A673 (cell line): ENCODE results near the gene ITPR2. TPM values are rescaled to one million over a fixed set of nuclear protein-coding genes. Genes with fewer than 3 reads are reported as not detected.
A peak's percentile ranks its signal among the peaks of the same experiment; 100 is the strongest.

Experiments
- BruUV-seq: library from RNA; stranded (reverse); fragments of 400-500 nt; replicated peaks from 2 replicates; lab custom pipeline; 2021; lab: Mats Ljungman, UMichigan
- CTCF ChIA-PET: fragments of 300-600 bp; sonication (Branson Sonifier 250); formaldehyde crosslinking; loops from one replicate; lab custom pipeline; 2022; ENCODE audit warnings: antibody characterized with exemption; lab: Charles Lee
- POLR2A ChIA-PET: fragments of 300-600 bp; sonication (Branson Sonifier 250); formaldehyde crosslinking; loops from one replicate; lab custom pipeline; 2022; ENCODE audit warnings: antibody characterized with exemption; ENCODE audit not compliant: low non-redundant PET; lab: Charles Lee
- DNase-seq: peaks from one replicate; pipeline ENCODE4 v3.0.0-alpha.2; 2015; ENCODE audit warnings: low spot score
- H3K27ac ChIP-seq: fragments of 200-600 bp; sonication (generic); 2 replicates; pipeline ENCODE4 v1.5.1; 2016; ENCODE audit warnings: mixed run types, low read depth, mild to moderate bottlenecking, mixed read lengths, antibody characterized with exemption, low read length; ENCODE audit not compliant: poor library complexity, severe bottlenecking
- H3K27me3 ChIP-seq: fragments of 200-600 bp; sonication (generic); replicated peaks from 2 replicates; pipeline ENCODE4 v1.6.1; 2017; ENCODE audit warnings: mixed run types, low read depth, mild to moderate bottlenecking, mixed read lengths, antibody characterized with exemption, low read length; ENCODE audit not compliant: insufficient read depth, poor library complexity
- H3K36me3 ChIP-seq: fragments of 200-600 bp; sonication (generic); 2 replicates; pipeline ENCODE4 v1.6.1; 2016; ENCODE audit warnings: mixed run types, mild to moderate bottlenecking, mixed read lengths, antibody characterized with exemption, low read length; ENCODE audit not compliant: insufficient read depth, poor library complexity, severe bottlenecking
- H3K4me1 ChIP-seq: fragments of 200-600 bp; sonication (generic); 2 replicates; pipeline ENCODE4 v1.6.1; 2017; ENCODE audit warnings: mixed run types, mild to moderate bottlenecking, mixed read lengths, antibody characterized with exemption, low read length; ENCODE audit not compliant: insufficient read depth, poor library complexity, severe bottlenecking
- H3K4me3 ChIP-seq: fragments of 200-600 bp; sonication (generic); 2 replicates; pipeline ENCODE4 v1.5.1; 2016; ENCODE audit warnings: low read depth, mixed run types, mild to moderate bottlenecking, mixed read lengths, low read length; ENCODE audit not compliant: poor library complexity, severe bottlenecking
- H3K9me3 ChIP-seq: fragments of 200-600 bp; sonication (generic); 2 replicates; pipeline ENCODE4 v1.6.1; 2016; ENCODE audit warnings: mixed run types, low read depth, mild to moderate bottlenecking, mixed read lengths, antibody characterized with exemption, low read length; ENCODE audit not compliant: poor library complexity, severe bottlenecking
- CTCF ChIP-seq: fragments of 300-800, 200-600 bp; sonication (generic); conservative IDR thresholded peaks from 2 replicates; pipeline ENCODE4 v1.5.1; 2017; ENCODE audit warnings: low read depth, mild to moderate bottlenecking, antibody characterized with exemption, low read length, moderate library complexity, mixed read lengths
- EZH2 ChIP-seq: fragments of 200-600 bp; sonication (generic); IDR thresholded peaks from 2 replicates; pipeline ENCODE4 v1.6.1; 2017; ENCODE audit warnings: borderline replicate concordance, low read depth, mild to moderate bottlenecking, mixed read lengths, antibody characterized with exemption, low read length; ENCODE audit not compliant: poor library complexity, severe bottlenecking
- intact Hi-C: fragments of 100-400 bp; cut with micrococcal nuclease; formaldehyde crosslinking; loops from one replicate; pipeline ENCODE4 v1.10.0; 2022; ENCODE audit not compliant: unreplicated experiment
- total RNA-seq: library from RNA; stranded (reverse); gene quantifications from 2 replicates; pipeline ENCODE4 v1.2.3, GENCODE V29; 2021

ITPR2 gene
- total RNA-seq, 1 experiment from 2014 or later = 22.6 TPM

GRCh38 chr12:26711072-26711471 is 121.9 kb downstream of the ITPR2 start:
- no peaks in the 10 kb centered on the region for H3K4me1 ChIP-seq
- intact Hi-C loops = no loop called here
- no peaks in the 10 kb centered on the region for H3K27me3 ChIP-seq
- BruUV-seq = no TSS peak
- DNase-seq = no peak
- no peaks in the 10 kb centered on the region for H3K36me3 ChIP-seq
- no peak overlapping the region for H3K4me3 ChIP-seq
- POLR2A ChIA-PET = no interaction called here
- H3K27ac ChIP-seq = no peak overlapping the region
- TF ChIP-seq CTCF (no peak), EZH2 (no peak)
- CTCF ChIA-PET = no interaction called here
- no peaks in the 10 kb centered on the region for H3K9me3 ChIP-seq

- H3K4me1 ChIP-seq = peaks cover 20% of the 10 kb centered on the region
- H3K27ac ChIP-seq = no peak overlapping the region
- no TSS peak for BruUV-seq
- no peaks in the 10 kb centered on the region for H3K36me3 ChIP-seq
- ChIA-PET POLR2A (no interaction called here), CTCF (no interaction called here)
- no peak; the same call in 1 of the 2 replicates for TF ChIP-seq CTCF
- H3K27me3 ChIP-seq = no peaks in the 10 kb centered on the region
- no peak for DNase-seq
- intact Hi-C loops = no loop called here
- H3K4me3 ChIP-seq = no peak overlapping the region
- H3K9me3 ChIP-seq = no peaks in the 10 kb centered on the region
These were observed 127.1 kb downstream of the ITPR2 start for GRCh38 chr12:26705851-26706250.

- no peaks in the 10 kb centered on the region for H3K36me3 ChIP-seq
- no peaks in the 10 kb centered on the region for H3K9me3 ChIP-seq
- CTCF ChIA-PET = no interaction called here
- H3K27ac ChIP-seq = no peak overlapping the region
- peak; percentile 25 for DNase-seq
- BruUV-seq = no TSS peak
- no peaks in the 10 kb centered on the region for H3K27me3 ChIP-seq
- intact Hi-C loops = loop anchor here (5.0 kb wide), 1 partner anchor 258 kb away; no protein-coding TSS in a partner anchor
- H3K4me3 ChIP-seq = no peak overlapping the region
- H3K4me1 ChIP-seq = peaks cover 29% of the 10 kb centered on the region
- POLR2A ChIA-PET = no interaction called here
- no peak for TF ChIP-seq EZH2
- TF ChIP-seq CTCF = no peak
These were observed 128.1 kb downstream of the ITPR2 start for GRCh38 chr12:26704684-26705460.
